GM12878 (cell line): Measurements from ENCODE around the gene ACTR1A. TPM values are rescaled to one million over a fixed set of nuclear protein-coding genes. Genes with fewer than 3 reads are reported as not detected.

Experiments used
- ATF3 ChIP-seq: IDR thresholded peaks from 2 replicates; pipeline ENCODE4 v1.6.1; 2011; ENCODE audit warnings: low read depth, mild to moderate bottlenecking, low read length, moderate library complexity, borderline replicate concordance; ENCODE audit errors: extremely low read depth
- BCL3 ChIP-seq: IDR thresholded peaks from 2 replicates; pipeline ENCODE4 v1.6.1; 2011; ENCODE audit warnings: borderline replicate concordance, low read depth, mild to moderate bottlenecking, moderate library complexity, low read length; ENCODE audit not compliant: insufficient read depth, poor library complexity, severe bottlenecking
- IKZF1 ChIP-seq: fragments of 450-650 bp; conservative IDR thresholded peaks from 2 replicates; pipeline ENCODE4 v1.6.1; 2017; ENCODE audit warnings: antibody characterized with exemption, mild to moderate bottlenecking
- IKZF2 ChIP-seq, 2 experiments: fragments of 450-650 bp; IDR thresholded peaks; 2 replicates each; pipeline ENCODE4 v1.6.1; 2017; ENCODE audit warnings: mild to moderate bottlenecking in 2 of 2, moderate library complexity in 2 of 2
- NFYB ChIP-seq: IDR thresholded peaks from 2 replicates; pipeline ENCODE4 v1.6.1; 2011; ENCODE audit warnings: low read depth, mild to moderate bottlenecking, low read length, improper control_type of control experiment, moderate library complexity; ENCODE audit not compliant: insufficient read depth
- RAD21 ChIP-seq: IDR thresholded peaks from 2 replicates; pipeline ENCODE4 v1.6.1; 2011; ENCODE audit warnings: mild to moderate bottlenecking, low read depth, low read length, moderate library complexity; ENCODE audit not compliant: insufficient read depth
- RUNX3 ChIP-seq: IDR thresholded peaks from 2 replicates; pipeline ENCODE4 v1.6.1; 2012; ENCODE audit warnings: low read length, inconsistent platforms
- SMARCA5 ChIP-seq: fragments of 450-650 bp; IDR thresholded peaks from 2 replicates; pipeline ENCODE4 v1.6.1; 2017; ENCODE audit warnings: mild to moderate bottlenecking
- SPI1 ChIP-seq: IDR thresholded peaks from 2 replicates; pipeline ENCODE4 v1.6.1; 2011; ENCODE audit warnings: low read depth, mild to moderate bottlenecking, low read length, moderate library complexity, borderline replicate concordance; ENCODE audit not compliant: insufficient read depth
- SUPT20H ChIP-seq: IDR thresholded peaks from 2 replicates; pipeline ENCODE4 v1.6.1; 2011; ENCODE audit warnings: low read depth, mild to moderate bottlenecking, low read length, moderate library complexity, borderline replicate concordance; ENCODE audit not compliant: control insufficient read depth
- USF1 ChIP-seq: IDR thresholded peaks from 2 replicates; pipeline ENCODE4 v1.6.1; 2011; ENCODE audit warnings: borderline replicate concordance, low read depth, mild to moderate bottlenecking, moderate library complexity, mixed read lengths, low read length; ENCODE audit not compliant: insufficient read depth; ENCODE audit errors: extremely low read length
- USF2 ChIP-seq: IDR thresholded peaks from 2 replicates; pipeline ENCODE4 v1.6.1; 2011; ENCODE audit warnings: low read depth, low read length, improper control_type of control experiment, borderline replicate concordance
- YY1 ChIP-seq: IDR thresholded peaks from 2 replicates; pipeline ENCODE4 v1.6.1; 2011; ENCODE audit warnings: low read depth, mild to moderate bottlenecking, low read length
- ZBTB4 ChIP-seq: fragments of 450-650 bp; formaldehyde crosslinking; IDR thresholded peaks from 2 replicates; pipeline ENCODE4 v1.4.0; 2022; ENCODE audit warnings: mild to moderate bottlenecking, moderate library complexity
- ZNF207 ChIP-seq: fragments of 450-650 bp; IDR thresholded peaks from 2 replicates; pipeline ENCODE4 v1.6.1; 2014; ENCODE audit warnings: antibody characterized with exemption, mild to moderate bottlenecking, borderline replicate concordance
- ZNF274 ChIP-seq: IDR thresholded peaks from one replicate; pipeline ENCODE4 v1.8.0; 2011; ENCODE audit not compliant: insufficient read length, insufficient read depth
- ZNF687 ChIP-seq: fragments of 450-650 bp; IDR thresholded peaks from 2 replicates; pipeline ENCODE4 v1.6.1; 2017; ENCODE audit warnings: mild to moderate bottlenecking, moderate library complexity
- polyA plus RNA-seq, 11 experiments: library from polyadenylated mRNA; depleted of rRNA in 4 of 11; unstranded in 6 of 11; stranded (reverse) in 5 of 11; fragments of >200 nt; fragmentation: Nextera tagmentation in 4 of 11; fragmentation: Illumina TruSeq in 1 of 11; extraction: Ambion mirVana in 4 of 11; extraction: Trizol in 1 of 11; gene quantifications; 1 replicate in 1 of 11; 2 replicates in 10 of 11; pipeline versions ENCODE4 v1.2.1 to v1.2.3, GENCODE V29; 2011 to 2016; ENCODE audit warnings: inconsistent platforms in 2 of 11, missing spikeins in 2 of 11, low read depth in 1 of 11
- total RNA-seq, 4 experiments: library from RNA; depleted of rRNA in 3 of 4; stranded (reverse); fragments of >200 nt in 3 of 4; fragmentation: Illumina TruSeq in 1 of 4; extraction: Trizol in 1 of 4; gene quantifications; 2 replicates each; pipeline versions ENCODE4 v1.2.1 to v1.2.3, GENCODE V29; 2013 to 2021

Gene ACTR1A
- total and polyA plus RNA-seq, 10 of the 15 experiments (the other 5 are each of a cell fraction or from before 2014, with no cell fraction given) = 43.0 to 110 (median 78.9) TPM

- TF ChIP-seq SMARCA5 (peak; percentile 20; the same call in 1 of the 2 replicates), YY1 (0 out of 2 replicates have a peak, but pooled peaks have one; percentile 27), ZNF274 (no peak), ZNF207 (no peak), USF1 (peak; percentile 87), SPI1 (peak; percentile 81), RUNX3 (peak; percentile 77), IKZF2 (IDR thresholded peaks at IDR 0.05) (peak; percentile 64 to 79; a peak in 3 of 4 replicates), ZBTB4 (CRISPR knock-in tag) (no peak), RAD21 (no peak), ATF3 (peak; percentile 72; the same call in 1 of the 2 replicates), IKZF1 (peak; percentile 81), USF2 (peak; percentile 80), NFYB (no peak), SUPT20H (no peak), BCL3 (no peak), ZNF687 (no peak)
Observed at GRCh38 chr10:102511583-102512274, 9.2 kb upstream of the ACTR1A start (continued).
